HG03060 (cell line): ENCODE measurements around the gene BLTP3B.

ENCODE experiments used
- ATAC-seq: cut with Tn5 transposase; IDR thresholded peaks from one replicate; pipeline ENCODE4 v1.9.1; 2021; ENCODE audit warnings: low read depth, moderate number of reproducible peaks; ENCODE audit not compliant: unreplicated experiment

The BLTP3B gene

DNA sequence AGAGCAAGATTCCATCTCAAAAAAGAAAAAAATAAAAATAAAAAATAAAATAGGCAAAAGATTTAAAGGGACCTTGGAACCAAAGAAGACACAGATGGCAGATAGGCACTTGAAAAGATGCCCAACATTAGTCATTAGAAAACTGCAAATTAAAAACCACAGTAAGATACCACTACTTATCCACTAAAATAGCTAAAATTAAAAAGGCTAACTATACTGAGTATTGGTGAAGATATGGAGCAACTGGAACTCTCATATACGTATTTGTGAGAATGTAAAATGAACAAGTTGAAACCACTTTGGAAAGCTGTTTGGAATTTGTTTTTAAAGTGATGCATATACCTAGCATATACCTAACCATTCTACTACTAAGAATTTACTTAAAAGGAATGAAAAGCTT lies 22.3 kb downstream of the BLTP3B start:
- ATAC-seq = no peak

DNA sequence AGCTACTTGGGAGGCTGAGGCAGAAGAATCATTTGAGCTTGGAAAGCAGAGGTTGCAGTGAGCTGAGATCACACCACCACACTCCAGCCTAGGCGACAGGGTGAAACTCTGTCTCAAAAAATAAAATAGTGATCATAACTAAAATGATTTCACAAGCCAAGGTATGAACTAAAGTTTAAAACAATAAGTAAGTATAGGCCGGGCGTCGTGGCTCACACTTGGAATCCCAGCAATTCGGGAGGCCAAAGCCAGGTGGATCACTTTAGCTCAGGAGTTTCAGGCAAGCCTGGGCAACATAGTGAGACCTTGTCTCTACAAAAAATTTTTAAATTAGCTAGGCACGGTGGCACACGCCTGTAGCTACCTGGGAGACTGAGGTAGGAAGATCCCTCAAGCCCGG lies 27.4 kb downstream of the BLTP3B start:
- no peak for ATAC-seq

DNA sequence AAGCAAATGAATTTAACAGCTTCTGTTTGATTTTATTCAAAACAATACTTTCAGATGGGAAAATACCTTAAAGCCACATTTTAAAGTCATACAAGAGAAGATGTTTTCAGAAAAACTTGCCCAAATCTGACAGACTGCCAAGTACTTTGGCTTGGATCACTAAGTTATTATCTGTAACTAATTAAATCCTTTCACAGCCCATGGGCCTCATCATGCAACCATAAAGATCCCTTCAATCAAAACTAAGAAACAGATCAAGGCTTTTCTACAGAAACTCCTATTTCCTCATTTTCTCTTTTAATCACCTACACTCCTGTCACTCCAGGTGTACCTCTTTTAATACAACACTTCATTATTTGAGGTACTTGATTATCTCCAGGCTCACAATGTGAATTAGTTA lies 28.1 kb downstream of the BLTP3B start:
- no peak for ATAC-seq

DNA sequence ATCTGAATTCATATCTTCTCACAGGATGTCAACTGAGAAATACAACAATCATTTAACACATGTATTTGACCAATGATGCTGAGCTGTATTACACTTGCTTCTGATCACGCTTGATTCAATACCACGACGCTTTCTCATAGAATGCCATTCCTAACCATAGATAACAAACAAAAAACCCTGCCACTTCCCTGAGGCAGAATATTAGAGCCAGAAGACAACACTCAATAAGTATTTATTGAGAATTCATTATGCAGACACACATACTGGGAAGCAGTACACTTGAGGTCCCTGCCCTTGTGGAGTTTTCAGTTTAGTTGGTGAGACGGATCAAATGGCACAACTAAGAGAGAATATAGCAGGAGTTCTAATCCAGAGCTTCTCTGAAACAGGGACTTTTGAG lies 32.4 kb downstream of the BLTP3B start:
- ATAC-seq = no peak

DNA sequence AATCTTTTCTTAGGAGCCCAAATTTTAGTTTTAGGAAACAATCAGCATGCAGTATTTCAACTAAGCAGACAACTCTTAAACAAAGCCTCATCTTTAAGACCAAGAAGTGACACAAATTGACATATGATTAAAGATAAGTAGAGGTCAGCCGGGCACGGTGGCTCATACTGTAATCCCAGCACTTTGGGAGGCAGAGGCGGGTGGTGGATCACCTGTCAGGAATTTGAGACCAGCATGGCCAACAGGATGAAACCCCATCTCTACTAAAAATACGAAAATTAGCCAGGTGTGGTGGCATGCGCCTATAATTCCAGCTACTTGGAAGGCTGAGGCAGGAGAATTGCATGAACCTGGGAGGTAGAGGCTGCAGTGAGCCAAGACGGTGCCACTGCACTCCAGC lies 35.8 kb downstream of the BLTP3B start:
- no peak for ATAC-seq

DNA sequence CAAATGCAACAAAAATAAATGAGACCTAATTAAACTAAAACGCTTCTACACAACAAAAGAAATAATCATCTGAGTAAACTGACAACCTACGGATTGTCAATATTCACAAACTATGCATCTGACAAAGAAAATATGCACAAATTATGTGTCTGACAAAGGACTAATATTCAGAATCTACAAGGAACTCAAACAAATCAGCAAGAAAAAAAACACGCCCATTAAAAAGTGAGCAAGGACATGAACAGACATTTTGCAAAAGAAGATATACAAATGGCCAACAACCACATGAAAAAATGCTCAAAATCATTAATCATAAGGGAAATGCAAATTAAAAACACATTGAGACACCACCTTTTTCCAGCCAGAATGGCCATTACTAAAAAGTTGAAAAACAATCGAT lies 37.0 kb downstream of the BLTP3B start:
- no peak for ATAC-seq

DNA sequence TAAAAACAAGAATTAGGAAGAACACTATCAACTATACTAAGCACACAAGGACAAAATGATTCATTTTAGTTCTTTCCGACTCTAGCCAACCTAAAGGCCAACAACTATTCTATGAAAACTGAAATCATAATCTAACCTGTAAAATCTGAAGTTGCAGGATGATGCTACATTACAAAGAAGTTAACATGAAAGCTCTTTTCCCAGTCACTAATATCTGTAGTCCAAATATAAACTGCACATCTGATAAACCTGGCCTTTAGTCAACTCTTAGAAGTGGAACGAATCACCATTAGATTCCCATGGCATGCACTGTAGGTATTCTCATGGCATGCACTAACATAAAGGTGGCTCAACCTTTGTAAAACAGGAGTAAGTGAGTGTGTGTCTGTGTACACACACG lies 41.7 kb downstream of the BLTP3B start:
- ATAC-seq = no peak
